Skeletal muscle satellite cell (primary cell): Measurements from ENCODE around the gene JMJD1C.

Experiments
- H3K27me3 ChIP-seq: 2 replicates; pipeline ENCODE4 v1.7.0; 2013; ENCODE audit warnings: low read length; ENCODE audit not compliant: control insufficient read depth, insufficient read depth
- H3K36me3 ChIP-seq: 2 replicates; pipeline ENCODE4 v1.7.0; 2013; ENCODE audit warnings: mild to moderate bottlenecking, control low read depth, low read length; ENCODE audit not compliant: insufficient read depth
- H3K4me1 ChIP-seq: 2 replicates; pipeline ENCODE4 v1.7.0; 2013; ENCODE audit warnings: low read length; ENCODE audit not compliant: control insufficient read depth, insufficient read depth
- H3K4me2 ChIP-seq: 2 replicates; pipeline ENCODE4 v1.7.0; 2013; ENCODE audit warnings: mild to moderate bottlenecking, low read length
- H3K4me3 ChIP-seq: 2 replicates; pipeline ENCODE4 v1.7.0; 2013; ENCODE audit warnings: low read length
- H3K9ac ChIP-seq: 2 replicates; pipeline ENCODE4 v1.7.0; 2013; ENCODE audit warnings: mild to moderate bottlenecking, low read depth, low read length, moderate library complexity
- H3K9me3 ChIP-seq: replicated peaks from 2 replicates; pipeline ENCODE4 v1.7.0; 2013; ENCODE audit warnings: mild to moderate bottlenecking, control low read depth, low read length

JMJD1C gene

DNA sequence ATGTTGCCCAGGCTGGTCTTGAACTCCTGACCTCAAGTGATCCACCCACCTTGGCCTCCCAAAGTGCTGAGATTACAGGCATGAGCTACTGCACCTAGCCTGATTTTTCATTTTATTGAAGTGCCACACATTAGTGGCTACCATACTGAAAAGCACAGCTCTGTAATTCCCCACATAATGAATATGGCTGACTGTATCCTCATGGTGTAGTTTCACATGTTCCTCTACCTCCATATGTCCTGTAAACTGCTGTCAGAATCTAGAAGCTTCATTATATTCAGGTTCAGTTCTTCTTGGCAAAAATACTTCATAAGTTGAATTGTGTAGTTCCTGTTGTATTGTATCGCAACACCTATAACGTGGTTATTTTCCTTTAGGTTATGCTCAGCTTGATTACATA, 11.1 kb downstream of the JMJD1C start:
- H3K27me3 ChIP-seq, result no peaks in the 10 kb centered on the region
- peaks cover 17% of the 10 kb centered on the region for H3K4me1 ChIP-seq
- no peak overlapping the region for H3K9ac ChIP-seq
- no peaks in the 10 kb centered on the region for H3K36me3 ChIP-seq
- no peak overlapping the region for H3K4me2 ChIP-seq
- no peaks in the 10 kb centered on the region for H3K9me3 ChIP-seq
- H3K4me3 ChIP-seq, result no peak overlapping the region

DNA sequence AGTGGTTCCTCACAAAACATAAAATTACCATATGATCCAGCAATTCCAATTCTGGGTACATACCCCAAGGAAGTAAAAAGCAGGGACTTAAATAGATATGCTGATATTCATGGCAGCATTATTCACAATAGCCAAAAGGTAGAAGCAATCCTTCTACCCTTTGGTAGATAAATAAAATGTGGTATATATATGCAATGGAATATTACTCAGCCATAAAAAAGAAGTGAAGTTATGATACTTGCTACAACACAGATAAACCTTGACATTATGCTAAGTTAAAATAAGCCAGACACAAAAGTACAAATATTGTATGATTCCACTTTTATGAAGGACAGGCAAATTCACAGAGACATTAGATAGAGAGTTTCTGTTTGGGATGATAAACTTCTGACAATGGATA, 13.3 kb downstream of the JMJD1C start:
- H3K4me3 ChIP-seq, result no peak overlapping the region
- H3K36me3 ChIP-seq, result no peaks in the 10 kb centered on the region
- H3K9me3 ChIP-seq, result no peaks in the 10 kb centered on the region
- no peaks in the 10 kb centered on the region for H3K27me3 ChIP-seq
- no peak overlapping the region for H3K4me2 ChIP-seq
- H3K9ac ChIP-seq, result no peak overlapping the region
- peaks cover 15% of the 10 kb centered on the region for H3K4me1 ChIP-seq

DNA sequence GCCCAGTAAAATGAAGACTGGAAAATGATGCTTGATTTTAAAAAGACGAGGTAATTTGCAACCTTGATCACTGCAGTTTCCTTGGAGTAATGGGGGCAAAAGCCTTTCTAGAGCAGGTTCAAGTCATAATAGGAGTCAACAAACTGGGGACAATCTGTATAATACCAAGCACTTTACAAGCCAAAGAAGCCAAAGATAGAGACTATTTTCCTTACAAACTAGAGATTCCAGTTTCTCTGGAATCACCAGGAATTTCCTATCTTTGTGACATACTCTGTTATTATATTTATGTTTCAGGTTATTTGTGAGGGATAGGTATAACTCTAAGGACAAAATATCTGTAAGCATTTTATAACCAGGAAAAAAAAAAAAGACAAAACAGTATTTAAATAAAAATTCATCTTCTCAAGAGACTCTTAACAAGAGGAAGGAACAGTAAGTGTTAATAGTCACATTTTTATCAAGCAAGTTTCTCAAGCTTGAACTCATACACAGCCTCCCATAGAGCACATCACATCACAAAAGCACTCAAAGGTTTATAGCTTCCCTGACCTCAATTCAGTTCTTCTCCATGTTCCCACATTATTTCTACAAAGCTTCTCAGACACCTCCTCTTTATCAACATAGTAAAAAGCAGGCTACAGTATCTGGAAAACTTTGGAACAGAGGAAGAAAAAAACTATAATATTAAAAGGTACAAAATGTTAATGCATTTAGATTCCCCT, 18.9 kb downstream of the JMJD1C start:
- Histone ChIP-seq H3K36me3 (no peaks in the 10 kb centered on the region), H3K9me3 (no peaks in the 10 kb centered on the region), H3K9ac (no peak overlapping the region), H3K27me3 (no peaks in the 10 kb centered on the region), H3K4me3 (no peak overlapping the region), H3K4me1 (no peaks in the 10 kb centered on the region), H3K4me2 (no peak overlapping the region)

DNA sequence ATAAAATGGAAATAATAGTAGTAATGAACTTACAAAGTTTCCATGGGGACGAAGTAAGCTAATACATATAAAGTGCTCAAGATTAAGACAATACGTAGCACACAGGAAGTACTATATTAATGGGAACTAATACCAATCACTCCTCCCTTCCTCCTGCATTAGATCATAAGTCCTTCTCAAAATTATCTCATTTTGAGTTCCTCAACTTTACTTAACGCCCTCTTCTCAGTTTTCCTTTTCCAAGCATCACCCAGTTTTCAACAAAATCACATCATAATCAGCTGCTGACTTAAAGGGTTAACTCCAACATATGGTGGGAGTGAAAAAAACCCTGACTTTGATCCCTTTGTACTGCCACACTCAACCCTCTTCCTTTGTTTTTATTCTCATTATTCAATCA, 24.4 kb downstream of the JMJD1C start:
- Histone ChIP-seq H3K9ac (no peak overlapping the region), H3K4me2 (no peak overlapping the region), H3K36me3 (no peaks in the 10 kb centered on the region), H3K4me1 (peaks cover 9% of the 10 kb centered on the region), H3K4me3 (no peak overlapping the region), H3K9me3 (no peaks in the 10 kb centered on the region), H3K27me3 (no peaks in the 10 kb centered on the region)

DNA sequence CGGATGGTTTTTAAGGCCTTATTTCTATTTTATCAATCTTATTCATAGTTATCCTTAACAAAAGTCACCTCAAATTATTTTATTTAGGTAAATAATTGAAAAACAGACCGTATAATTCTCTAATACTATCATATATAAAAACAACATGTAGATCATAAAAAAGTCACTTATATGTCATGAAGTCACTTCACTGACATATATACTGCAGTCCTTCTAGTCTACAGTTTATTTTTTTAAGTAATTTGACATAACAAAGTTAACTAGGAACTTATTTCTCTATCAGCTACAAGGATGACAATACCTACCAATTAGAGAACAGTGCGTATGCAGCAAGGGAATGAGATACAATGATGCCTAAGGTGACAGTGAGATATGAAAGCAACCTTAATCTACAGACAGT, 26.2 kb downstream of the JMJD1C start:
- H3K36me3 ChIP-seq, result no peaks in the 10 kb centered on the region
- no peaks in the 10 kb centered on the region for H3K27me3 ChIP-seq
- H3K4me3 ChIP-seq, result no peak overlapping the region
- H3K4me1 ChIP-seq, result peaks cover 9% of the 10 kb centered on the region
- H3K9ac ChIP-seq, result no peak overlapping the region
- no peak overlapping the region for H3K4me2 ChIP-seq
- H3K9me3 ChIP-seq, result no peaks in the 10 kb centered on the region

DNA sequence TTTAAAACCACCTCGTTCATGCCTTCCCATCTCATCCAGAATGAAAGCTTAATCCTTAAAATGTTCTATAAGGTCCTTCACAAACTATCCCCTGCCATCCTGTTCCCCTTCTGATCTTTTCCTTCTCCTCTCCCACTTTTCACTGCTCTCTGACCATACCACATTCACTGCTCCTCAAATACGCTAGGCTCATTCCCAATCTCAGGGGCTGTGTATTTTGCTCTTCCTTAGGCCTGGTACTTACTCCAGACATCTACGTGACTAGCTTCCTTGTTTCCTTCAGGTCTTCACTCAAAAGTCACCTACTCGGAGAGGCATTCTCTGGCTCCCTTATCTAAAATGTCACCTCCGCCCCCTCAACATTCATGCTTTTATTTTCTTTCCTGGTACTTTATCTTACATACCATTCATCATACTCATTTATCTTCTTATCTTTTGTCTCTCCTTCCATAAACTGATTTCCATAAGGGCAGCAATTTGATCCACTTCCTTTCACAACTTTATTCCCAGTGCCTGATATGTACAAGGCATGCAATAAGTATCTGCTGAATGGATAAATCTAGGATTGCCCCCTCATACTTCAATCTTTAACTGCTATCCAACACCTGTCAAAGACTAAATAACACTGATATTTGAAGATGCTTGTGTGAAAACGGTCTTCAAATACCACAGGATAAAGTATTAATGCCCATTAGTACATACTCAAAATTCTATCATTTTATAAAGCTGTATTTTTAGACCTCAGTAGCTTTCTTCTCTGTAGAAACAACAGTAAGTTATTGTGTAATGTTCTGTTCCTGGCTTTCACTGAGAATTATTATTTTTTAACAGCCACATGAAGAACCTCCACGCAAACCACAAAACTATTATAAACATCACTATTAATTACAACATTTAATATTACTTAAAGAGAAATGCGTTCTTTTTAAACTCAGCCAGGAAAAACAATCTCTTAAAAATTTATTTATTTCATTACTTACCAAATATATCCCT, 27.0 kb downstream of the JMJD1C start:
- Histone ChIP-seq H3K4me3 (no peak overlapping the region), H3K9me3 (no peaks in the 10 kb centered on the region), H3K4me1 (peaks cover 9% of the 10 kb centered on the region), H3K36me3 (no peaks in the 10 kb centered on the region), H3K9ac (no peak overlapping the region), H3K27me3 (no peaks in the 10 kb centered on the region), H3K4me2 (no peak overlapping the region)

DNA sequence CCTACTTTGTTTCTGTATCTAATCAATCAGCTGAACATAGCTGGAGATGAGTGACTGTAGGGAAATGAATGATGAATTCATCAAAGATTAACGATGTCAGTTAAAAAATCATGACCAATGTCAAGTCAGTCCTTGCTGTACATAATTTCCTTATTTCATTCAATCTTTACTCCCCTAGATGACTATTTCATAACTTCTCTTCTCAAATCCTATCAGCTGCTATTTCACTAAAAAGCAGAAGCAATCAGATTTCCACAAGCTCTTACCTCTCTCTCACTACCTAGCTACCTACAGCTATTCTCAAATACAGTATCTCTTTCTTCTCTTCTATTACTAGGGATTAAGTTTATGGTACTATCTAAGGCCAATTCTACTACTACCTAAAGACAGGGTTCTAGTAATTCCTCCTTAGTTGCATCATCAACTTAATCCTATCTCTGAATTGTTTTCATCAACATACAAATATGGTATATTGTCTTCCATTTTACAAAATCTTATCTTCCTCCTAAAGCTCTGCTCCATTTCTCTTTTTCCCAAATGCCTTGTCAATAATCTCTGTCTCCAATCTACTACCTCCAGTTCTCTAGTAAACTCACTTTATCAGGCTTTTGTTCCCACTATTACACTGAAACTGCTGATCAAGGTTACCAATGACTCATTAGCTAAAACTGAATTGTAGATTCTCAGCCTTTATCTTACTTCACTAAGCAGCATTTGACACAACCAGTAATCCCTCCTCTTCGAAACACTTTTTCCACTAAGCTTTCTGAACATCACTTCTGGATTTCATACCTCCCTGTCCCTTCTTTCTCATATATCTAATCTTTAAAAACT, 28.4 kb downstream of the JMJD1C start:
- Histone ChIP-seq H3K36me3 (no peaks in the 10 kb centered on the region), H3K9ac (no peak overlapping the region), H3K4me1 (peaks cover 11% of the 10 kb centered on the region), H3K27me3 (no peaks in the 10 kb centered on the region), H3K9me3 (no peaks in the 10 kb centered on the region), H3K4me2 (no peak overlapping the region), H3K4me3 (no peak overlapping the region)

DNA sequence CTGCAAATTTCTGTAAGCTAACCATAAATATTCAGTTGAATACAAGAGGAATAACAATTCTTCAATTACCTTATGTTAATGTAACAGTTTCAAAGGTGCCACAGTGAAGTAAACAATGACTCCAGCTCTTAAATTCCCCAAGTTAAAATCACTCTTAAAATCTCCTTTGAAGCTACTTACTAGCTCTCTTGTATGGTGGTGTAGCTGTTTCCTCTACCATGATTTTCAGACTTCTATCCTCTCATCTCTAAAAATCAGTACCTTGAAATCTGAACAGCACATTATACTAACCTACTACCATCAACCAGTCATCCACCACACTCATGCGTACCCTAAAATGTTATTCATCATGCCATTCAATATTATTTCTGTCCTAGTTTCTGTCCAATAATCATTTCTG, 29.6 kb downstream of the JMJD1C start:
- Histone ChIP-seq H3K27me3 (no peaks in the 10 kb centered on the region), H3K9ac (no peak overlapping the region), H3K36me3 (no peaks in the 10 kb centered on the region), H3K4me3 (no peak overlapping the region), H3K9me3 (no peaks in the 10 kb centered on the region), H3K4me2 (no peak overlapping the region), H3K4me1 (peaks cover 17% of the 10 kb centered on the region)

DNA sequence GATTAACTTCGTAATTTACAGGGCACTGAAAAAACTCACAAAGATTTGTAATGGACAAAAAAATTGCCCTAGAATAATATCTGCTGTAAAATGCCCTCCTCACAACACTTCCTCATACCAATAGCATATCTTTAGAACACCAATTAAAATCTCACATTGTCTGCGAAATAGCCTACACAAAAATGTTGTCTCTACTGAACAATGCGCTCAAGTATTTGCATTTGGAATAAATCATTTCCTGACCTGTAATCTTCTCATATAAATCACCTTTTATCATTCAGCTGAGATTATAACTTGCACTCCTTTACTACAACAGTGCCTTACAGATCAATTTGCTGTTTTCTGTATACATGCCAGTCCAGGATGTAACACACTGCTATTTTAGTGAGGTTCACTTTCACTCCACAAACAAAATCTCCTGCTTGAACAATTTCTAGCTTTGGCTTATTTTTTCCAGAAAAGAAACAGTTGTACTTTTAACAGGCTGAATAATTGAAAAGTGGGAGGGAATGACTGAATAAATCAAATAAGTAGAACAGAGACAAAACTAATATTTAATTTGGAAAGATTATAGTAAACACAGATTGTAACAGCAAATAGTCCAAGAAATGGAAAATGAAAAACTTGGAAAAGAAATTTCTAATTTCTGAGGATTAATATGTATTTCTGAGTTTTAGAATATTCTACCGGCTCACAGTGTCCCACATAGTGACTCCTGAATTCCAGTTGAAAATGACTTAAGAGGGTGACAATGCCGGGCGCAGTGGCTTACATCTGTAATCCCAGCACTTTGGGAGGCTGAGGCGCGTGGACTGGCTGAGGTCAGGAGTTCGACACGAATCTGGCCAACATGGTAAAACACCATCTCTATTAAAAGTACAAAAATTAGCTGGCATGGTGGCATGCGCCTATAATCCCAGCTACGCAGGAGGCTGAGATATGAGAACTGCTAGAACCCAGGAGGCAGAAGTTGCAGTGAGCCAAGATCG, 30.6 kb downstream of the JMJD1C start:
- Histone ChIP-seq H3K4me3 (no peak overlapping the region), H3K4me1 (peaks cover 20% of the 10 kb centered on the region), H3K9me3 (no peaks in the 10 kb centered on the region), H3K27me3 (no peaks in the 10 kb centered on the region), H3K9ac (no peak overlapping the region), H3K36me3 (no peaks in the 10 kb centered on the region), H3K4me2 (no peak overlapping the region)

DNA sequence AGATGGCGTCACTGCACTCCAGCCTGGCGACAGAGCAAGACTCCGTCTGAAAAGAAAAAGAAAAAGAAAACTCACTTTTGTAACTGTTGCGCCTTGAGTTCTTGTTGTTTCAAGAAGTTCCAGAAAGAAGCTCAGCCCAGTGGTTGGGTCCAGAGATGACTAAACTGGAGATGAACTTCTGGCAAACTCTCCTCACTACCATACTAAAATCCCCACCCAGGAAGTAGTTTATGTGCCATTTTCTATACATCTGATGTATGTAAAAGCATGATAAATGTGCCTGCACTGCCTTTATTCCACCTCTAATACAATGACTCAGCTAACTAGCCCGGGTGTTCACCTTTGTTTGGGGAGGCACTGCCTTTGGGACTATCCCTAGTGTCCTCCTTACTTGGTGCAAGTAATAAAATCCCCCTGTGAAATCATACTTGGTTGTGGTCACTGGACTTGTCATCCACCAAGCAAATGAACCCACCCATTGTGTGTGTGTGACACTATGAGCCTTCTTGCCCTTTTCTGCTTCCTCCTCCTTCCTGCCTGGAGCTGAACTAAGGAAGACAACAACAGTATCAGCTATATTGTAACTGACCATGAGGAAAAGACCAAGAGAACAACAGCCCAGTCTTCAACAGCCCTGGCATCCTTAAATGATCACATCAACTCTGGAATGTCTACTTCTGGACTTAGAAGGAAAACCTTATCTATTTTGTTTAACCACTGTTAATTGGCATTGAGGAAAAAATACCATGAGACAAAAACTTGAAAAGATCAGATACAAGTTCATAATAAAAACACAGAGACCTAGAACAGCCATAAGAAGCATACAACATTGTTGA, 33.6 kb downstream of the JMJD1C start:
- H3K27me3 ChIP-seq, result no peaks in the 10 kb centered on the region
- no peak overlapping the region for H3K9ac ChIP-seq
- H3K4me3 ChIP-seq, result no peak overlapping the region
- no peak overlapping the region for H3K4me2 ChIP-seq
- H3K4me1 ChIP-seq, result peaks cover 25% of the 10 kb centered on the region
- H3K36me3 ChIP-seq, result no peaks in the 10 kb centered on the region
- H3K9me3 ChIP-seq, result no peaks in the 10 kb centered on the region
